G401 (cell line): ENCODE measurements around the gene HOXD9. TPM values are rescaled to one million over a fixed set of nuclear protein-coding genes. Genes with fewer than 3 reads are reported as not detected.

Experiments
- DNase-seq: peaks from one replicate; pipeline ENCODE4 v3.0.0-alpha.2; 2015; ENCODE audit warnings: low spot score
- in situ Hi-C: cut with HindIII; loops from 2 replicates; pipeline ENCODE4 v1.10.0; 2016; ENCODE audit warnings: low sequenced_read_pairs, mixed read lengths
- total RNA-seq: library from RNA; depleted of rRNA; stranded (reverse); fragments of >200 nt; shearing (Covaris generic); gene quantifications from 2 replicates; pipeline ENCODE4 v1.2.3, GENCODE V29; 2014

Gene HOXD9
- total RNA-seq, 1 experiment from 2014 or later, result 10.6 TPM

DNA sequence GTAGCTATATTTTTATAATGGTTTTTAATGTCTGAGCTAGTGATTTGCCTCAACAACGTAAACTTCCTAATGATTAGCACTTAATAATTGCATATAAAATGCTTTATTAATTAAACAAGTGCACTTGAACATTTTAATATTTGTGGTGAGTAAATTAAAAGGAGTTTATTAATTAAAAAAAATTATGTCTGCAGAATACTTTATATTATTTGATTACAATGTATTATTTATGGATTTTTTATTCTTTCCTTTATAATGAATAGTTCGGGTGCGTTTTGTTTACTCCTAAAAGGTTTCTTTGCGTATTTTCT, 9.3 kb downstream of the HOXD9 start:
- in situ Hi-C loops, result no loop called here
- no peak for DNase-seq

GRCh38 chr2:176132205-176133171, 10.0 kb downstream of the HOXD9 start:
- in situ Hi-C loops, result no loop called here
- no peak for DNase-seq

GRCh38 chr2:176133389-176133788, 10.9 kb downstream of the HOXD9 start:
- no peak for DNase-seq
- in situ Hi-C loops, result no loop called here

DNA sequence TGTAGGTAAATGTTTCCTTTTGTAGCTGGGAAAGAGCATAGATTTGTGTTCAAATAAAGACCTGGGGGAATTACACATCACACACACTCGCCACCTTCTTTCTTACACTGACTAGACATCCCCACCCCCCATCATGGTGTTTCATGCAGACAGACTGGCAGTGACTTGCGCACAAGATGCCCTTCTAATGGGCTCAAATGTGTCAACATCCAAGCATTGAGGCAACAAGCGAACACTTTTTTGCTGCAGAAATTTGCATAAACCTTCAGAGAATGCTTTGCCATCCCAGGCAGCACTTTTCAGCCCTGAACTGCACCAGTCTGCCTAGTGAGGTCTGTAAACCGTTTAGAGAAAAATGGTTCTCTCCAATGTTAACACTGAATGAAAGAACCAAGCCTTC, 11.5 kb downstream of the HOXD9 start:
- DNase-seq, result no peak
- in situ Hi-C loops, result no loop called here

GRCh38 chr2:176135035-176135440, 12.5 kb downstream of the HOXD9 start:
- no peak for DNase-seq
- in situ Hi-C loops, result no loop called here

DNA sequence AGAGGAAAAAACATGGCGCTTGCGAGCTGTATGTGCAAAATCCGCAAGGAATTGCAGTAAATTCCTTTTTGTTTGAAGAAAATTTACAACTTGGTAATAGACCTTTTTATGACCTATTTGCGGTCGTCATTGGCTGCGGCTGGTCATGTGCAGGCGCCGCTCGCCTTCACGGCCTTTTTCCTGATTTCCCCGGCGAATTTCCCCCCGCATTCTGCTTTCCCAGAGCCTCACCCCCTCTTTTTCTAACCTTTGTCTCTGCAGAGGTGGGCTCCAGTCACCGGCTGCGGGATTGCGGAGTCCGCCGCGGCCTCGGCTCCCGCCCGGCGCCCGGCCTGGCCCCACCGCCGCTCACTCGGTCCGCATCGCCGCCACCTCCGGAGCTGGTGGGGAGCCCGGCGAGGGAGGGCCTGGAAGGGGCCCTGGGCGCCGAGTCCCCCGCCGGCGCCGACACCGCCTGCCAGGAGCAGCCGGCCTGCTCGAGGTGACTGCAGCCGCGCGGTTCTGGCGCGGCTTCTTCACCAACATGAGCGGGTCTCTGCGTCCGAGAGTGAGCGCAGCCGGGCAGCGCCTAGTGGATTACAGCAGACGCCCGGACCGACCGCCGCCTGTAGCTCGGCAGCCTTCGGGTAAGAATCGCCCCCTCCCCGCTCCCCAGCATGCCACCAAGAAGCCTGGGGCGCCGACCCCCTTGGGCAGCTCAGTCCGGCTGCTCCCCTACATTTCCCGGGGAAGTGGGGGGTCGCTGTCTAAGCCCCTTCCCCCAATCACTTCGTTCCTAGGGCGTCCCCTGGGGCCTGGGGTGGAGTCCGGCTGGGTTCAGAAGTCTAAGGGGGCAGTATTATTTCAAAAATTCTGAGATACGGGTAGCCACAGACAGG, 14.1 kb downstream of the HOXD9 start:
- no peak for DNase-seq

GRCh38 chr2:176137252-176137580, 14.7 kb downstream of the HOXD9 start:
- in situ Hi-C loops, result no loop called here
- no peak for DNase-seq

More for the DNA sequence above, 14.1 kb downstream of the HOXD9 start:
- in situ Hi-C loops, result no loop called here

GRCh38 chr2:176137906-176138305, 15.4 kb downstream of the HOXD9 start:
- DNase-seq, result no peak
- in situ Hi-C loops, result no loop called here

- in situ Hi-C loops, result no loop called here
- no peak for DNase-seq
Observed at GRCh38 chr2:176138526-176138922, 16.0 kb downstream of the HOXD9 start.

- in situ Hi-C loops, result no loop called here
- no peak for DNase-seq
Observed at GRCh38 chr2:176138923-176139660, 16.6 kb downstream of the HOXD9 start.

DNA sequence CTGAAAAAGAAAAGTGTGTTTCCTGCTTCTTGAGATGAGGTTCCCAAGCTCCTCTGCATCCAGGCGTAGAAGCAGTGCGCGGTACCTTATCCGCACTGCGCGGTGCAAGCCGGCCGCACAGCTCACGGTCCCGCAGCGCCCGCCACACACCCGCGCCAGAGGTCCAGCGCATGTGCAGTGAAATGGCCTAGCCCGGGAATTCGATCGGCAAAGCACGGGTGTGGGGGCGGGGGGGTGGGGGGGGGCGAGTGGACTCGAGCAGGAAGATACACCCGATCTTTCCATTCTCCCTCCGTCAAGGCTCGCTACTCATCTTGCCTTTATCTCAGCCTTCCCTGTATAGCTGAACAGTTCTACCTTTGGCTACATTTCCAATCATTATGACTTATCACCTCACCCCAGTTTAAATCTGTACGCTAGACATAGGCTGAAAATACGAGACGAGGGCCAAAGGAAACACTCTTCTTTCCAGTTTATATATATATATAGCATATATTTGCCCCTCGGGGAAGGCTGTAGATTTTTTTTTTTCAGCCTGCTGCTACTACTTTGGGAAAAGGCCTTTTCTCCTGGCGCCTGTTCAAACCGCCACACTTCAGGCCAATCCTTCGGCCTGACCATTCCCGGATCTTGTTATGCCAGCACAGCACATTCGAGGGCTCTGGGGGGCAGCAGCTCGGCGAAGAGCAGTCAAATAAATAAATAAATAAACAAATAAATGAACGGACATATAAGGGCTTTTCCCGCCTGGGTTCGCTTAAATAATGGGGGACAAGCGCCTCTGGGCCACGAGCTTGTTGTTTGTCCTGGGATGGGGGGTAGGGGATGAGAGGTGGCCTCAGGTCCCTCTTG, 17.4 kb downstream of the HOXD9 start:
- DNase-seq, result no peak
- in situ Hi-C loops, result no loop called here

GRCh38 chr2:176140513-176141317, 18.2 kb downstream of the HOXD9 start:
- peak; percentile 23 for DNase-seq
- in situ Hi-C loops, result no loop called here

DNA sequence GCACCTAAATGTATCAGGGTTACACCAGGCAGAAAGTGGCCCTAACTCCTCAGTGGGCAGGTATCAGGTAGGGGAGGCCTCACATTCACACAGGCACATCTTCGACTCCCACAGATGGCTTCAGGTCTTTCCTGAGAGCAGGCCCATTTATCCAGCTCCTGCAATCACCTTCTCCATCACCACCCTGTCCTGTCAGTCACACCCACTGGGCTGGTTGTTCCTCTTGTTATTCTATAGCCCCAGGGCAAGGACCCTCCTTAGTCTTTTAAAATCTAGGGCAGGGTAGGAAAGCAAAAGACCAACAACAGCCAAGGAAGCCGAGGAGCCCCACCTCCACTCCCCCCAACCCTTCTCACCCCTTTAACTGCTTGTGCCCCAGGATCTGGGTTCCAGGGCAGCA, 19.8 kb downstream of the HOXD9 start:
- in situ Hi-C loops, result no loop called here

DNA sequence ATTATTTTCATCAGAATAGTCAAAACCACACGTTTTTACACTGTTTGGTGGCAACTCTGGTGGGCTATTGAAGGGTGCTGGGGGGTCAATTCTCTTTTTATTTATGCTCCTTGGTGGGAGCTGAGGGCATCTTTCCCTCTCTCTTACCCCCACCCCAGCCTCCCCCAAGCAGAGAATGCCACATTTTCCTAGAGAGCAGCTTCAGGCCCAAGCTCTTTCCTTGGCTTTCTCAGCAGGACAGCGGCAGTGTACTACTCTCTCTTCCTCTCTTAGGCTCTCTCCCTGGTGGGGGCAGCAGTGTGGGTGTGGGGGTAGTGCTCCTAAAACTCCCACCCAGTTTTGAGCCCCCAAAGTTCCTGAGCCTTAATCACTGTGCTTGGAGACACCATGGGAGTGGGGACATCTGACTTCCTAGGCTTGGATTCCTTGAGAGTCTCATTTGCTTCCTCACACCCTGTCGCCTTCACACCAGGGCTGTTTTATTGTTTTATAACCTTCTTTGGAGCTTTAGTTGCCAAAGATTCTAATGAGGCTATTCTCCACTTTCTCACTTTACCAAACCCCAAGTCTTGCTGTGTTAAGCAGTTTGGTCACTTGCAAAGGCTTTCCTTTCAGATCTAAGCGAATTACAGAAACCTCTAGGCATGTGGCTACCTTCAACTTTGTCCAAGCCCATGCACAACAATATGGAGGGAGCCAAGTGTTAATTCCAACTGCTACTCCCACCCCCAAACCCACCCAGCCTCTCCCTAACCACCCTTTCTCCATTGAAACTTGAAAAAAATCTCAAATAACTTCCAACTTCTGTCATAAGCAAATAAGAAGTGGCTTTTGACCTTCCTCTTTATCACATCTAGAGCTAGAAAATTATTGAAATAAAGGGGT, 22.8 kb downstream of the HOXD9 start:
- in situ Hi-C loops, result no loop called here

More for the DNA sequence above, 19.8 kb downstream of the HOXD9 start:
- DNase-seq, result no peak

DNA sequence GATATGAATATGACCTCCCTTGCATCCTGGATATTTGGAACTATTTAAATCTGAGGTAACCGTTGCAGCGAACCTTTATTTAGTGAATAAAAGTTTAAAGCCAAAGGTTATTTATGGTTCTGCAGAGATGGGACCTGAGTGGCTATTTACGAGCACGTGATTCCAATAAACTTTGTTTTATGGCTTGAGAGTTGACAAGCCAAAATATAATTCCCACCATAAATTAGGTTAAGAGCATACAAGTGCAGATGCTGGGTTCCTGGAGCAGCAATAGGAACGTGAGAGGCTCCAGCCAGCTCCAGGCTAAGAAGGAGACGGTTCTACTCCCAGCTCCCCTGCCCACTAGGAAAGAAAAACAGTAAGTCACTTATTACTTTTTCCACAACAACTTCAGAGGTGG, 23.6 kb downstream of the HOXD9 start:
- no peak for DNase-seq
- in situ Hi-C loops, result no loop called here

More for the DNA sequence above, 22.8 kb downstream of the HOXD9 start:
- DNase-seq, result no peak

- DNase-seq, result no peak
- in situ Hi-C loops, result no loop called here
Observed at GRCh38 chr2:176146645-176147044, 24.1 kb downstream of the HOXD9 start.

DNA sequence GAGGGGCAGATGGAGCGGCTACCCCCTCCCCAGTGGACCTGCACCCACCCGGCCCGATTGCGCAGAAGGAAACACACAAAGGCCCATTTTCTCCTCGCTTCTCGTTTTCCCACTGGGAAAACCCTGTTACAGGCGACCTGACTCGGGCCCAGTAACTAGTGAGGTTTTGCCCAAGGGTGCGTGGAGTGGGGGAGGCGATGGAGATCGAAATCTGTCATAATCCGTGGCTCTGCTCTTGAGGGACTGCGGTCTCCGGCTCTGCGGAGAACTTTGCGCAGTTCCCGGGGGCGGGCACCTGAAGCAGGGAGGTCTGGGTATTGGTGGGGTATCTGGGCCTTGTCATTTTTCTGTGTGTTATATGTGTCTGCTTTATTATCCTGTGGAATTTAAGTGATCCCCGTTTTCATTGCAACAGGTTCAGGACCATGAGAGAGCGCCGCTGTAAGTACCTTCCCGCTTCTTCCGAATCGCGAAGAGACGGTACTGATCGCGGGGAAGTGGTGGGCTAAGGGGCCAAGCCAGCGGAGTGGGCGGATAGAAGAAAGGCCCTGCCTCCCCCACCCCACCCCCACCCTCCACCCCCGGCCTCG, 24.8 kb downstream of the HOXD9 start:
- in situ Hi-C loops, result no loop called here
- no peak for DNase-seq
